Liver (tissue), 9 donors: Measurements from ENCODE around the gene KHSRP. TPM values are rescaled to one million over a fixed set of nuclear protein-coding genes. Genes with fewer than 3 reads are reported as not detected.

Experiments
- DNase-seq: peaks from one replicate; pipeline ENCODE4 v3.0.0-alpha.2; 2017; ENCODE audit warnings: low spot score
- H3K27ac ChIP-seq, 2 donors: one replicate each; pipeline ENCODE4 v1.7.0; 2013; ENCODE audit warnings: inconsistent platforms in 2 of 2, low read length in 2 of 2, control low read depth in 1 of 2, low read depth in 1 of 2, mild to moderate bottlenecking in 1 of 2
- H3K27me3 ChIP-seq, 4 donors: one replicate each; pipeline versions ENCODE4 v1.6.1 to v1.7.0; 2013; ENCODE audit warnings: low read length in 3 of 4, inconsistent platforms in 1 of 4, mild to moderate bottlenecking in 1 of 4, moderate library complexity in 1 of 4; ENCODE audit not compliant: control insufficient read depth in 4 of 4, insufficient read depth in 4 of 4
- H3K36me3 ChIP-seq, 4 donors: one replicate each; pipeline versions ENCODE4 v1.6.1 to v1.7.0; 2013; ENCODE audit warnings: low read length in 3 of 4, mild to moderate bottlenecking in 3 of 4, low read depth in 1 of 4, moderate library complexity in 1 of 4; ENCODE audit not compliant: control insufficient read depth in 4 of 4, insufficient read depth in 3 of 4
- H3K4me1 ChIP-seq, 4 donors: one replicate each; pipeline versions ENCODE4 v1.6.1 to v1.7.0; 2013; ENCODE audit warnings: low read length in 3 of 4, mild to moderate bottlenecking in 3 of 4, moderate library complexity in 1 of 4; ENCODE audit not compliant: control insufficient read depth in 4 of 4, insufficient read depth in 4 of 4
- H3K4me3 ChIP-seq, 3 donors: one replicate each; pipeline versions ENCODE4 v1.6.1 to v1.7.0; 2013; ENCODE audit warnings: low read length in 3 of 3, control low read depth in 1 of 3, low read depth in 1 of 3, mild to moderate bottlenecking in 1 of 3
- H3K9ac ChIP-seq, 2 donors: one replicate each; pipeline ENCODE4 v1.7.0; 2013; ENCODE audit warnings: low read length in 2 of 2, mild to moderate bottlenecking in 2 of 2, moderate library complexity in 2 of 2, control low read depth in 1 of 2, low read depth in 1 of 2
- H3K9me3 ChIP-seq, 4 donors: one replicate each; pipeline versions ENCODE4 v1.6.1 to v1.7.0; 2013; ENCODE audit warnings: low read length in 3 of 4; ENCODE audit not compliant: control insufficient read depth in 4 of 4
- CTCF ChIP-seq: fragments of 150-350 bp; IDR thresholded peaks from 2 replicates; pipeline ENCODE4 v1.5.1; 2017; ENCODE audit warnings: improper control_type of control experiment, low read depth, low read length; ENCODE audit not compliant: missing input control
- EGR1 ChIP-seq, 2 donors: IDR thresholded peaks; 2 replicates each; pipeline ENCODE4 v1.6.1; 2016 to 2018; ENCODE audit warnings: antibody characterized with exemption in 2 of 2, low read depth in 2 of 2
- FOXA1 ChIP-seq: IDR thresholded peaks from 2 replicates; pipeline ENCODE4 v1.6.1; 2016; ENCODE audit warnings: antibody characterized with exemption
- FOXA2 ChIP-seq: IDR thresholded peaks from 2 replicates; pipeline ENCODE4 v1.6.1; 2016; ENCODE audit warnings: antibody characterized with exemption
- HNF4A ChIP-seq, 2 donors: conservative IDR thresholded peaks; 2 replicates each; pipeline ENCODE4 v1.6.1; 2016; ENCODE audit warnings: antibody characterized with exemption in 2 of 2, mild to moderate bottlenecking in 2 of 2
- HNF4G ChIP-seq: IDR thresholded peaks from 2 replicates; pipeline ENCODE4 v1.6.1; 2016; ENCODE audit warnings: antibody characterized with exemption
- MAX ChIP-seq: IDR thresholded peaks from 2 replicates; pipeline ENCODE4 v1.6.1; 2016; ENCODE audit warnings: antibody characterized with exemption
- REST ChIP-seq: IDR thresholded peaks from 2 replicates; pipeline ENCODE4 v1.6.1; 2016; ENCODE audit warnings: antibody characterized with exemption, mild to moderate bottlenecking
- RXRA ChIP-seq, 2 donors: IDR thresholded peaks; 2 replicates each; pipeline ENCODE4 v1.6.1; 2017 to 2018; ENCODE audit warnings: antibody characterized with exemption in 2 of 2, mild to moderate bottlenecking in 1 of 2
- SP1 ChIP-seq: IDR thresholded peaks from 2 replicates; pipeline ENCODE4 v1.6.1; 2018; ENCODE audit warnings: antibody characterized with exemption, mild to moderate bottlenecking
- ZBTB33 ChIP-seq: IDR thresholded peaks from 2 replicates; pipeline ENCODE4 v1.6.1; 2016; ENCODE audit warnings: antibody characterized with exemption
- WGBS: extraction: QIAGEN DNeasy Blood & Tissue Kit; methylation state at CpG from one replicate; pipeline ENCODE4 v1.1.7; 2013; 5-methylcytosine and 5-hydroxymethylcytosine counted together
- polyA plus RNA-seq, 2 donors: library from polyadenylated mRNA; stranded (reverse) in 1 of 2; unstranded in 1 of 2; fragments of 200-250 nt in 1 of 2; fragments of >200 nt in 1 of 2; fragmentation: Nextera tagmentation in 1 of 2; extraction: Ambion mirVana in 1 of 2; gene quantifications; one replicate each; pipeline versions ENCODE4 v1.2.1 to v1.2.3, GENCODE V29; 2013 to 2015
- total RNA-seq, 2 donors: library from RNA; depleted of rRNA; stranded (reverse); fragments of >200 nt; gene quantifications; one replicate each; pipeline ENCODE4 v1.2.3, GENCODE V29; 2014
- donor health status: healthy.
- donor health status: healthy.
- donor health status: healthy.
- donor health status: healthy.
- donor health status: healthy.

KHSRP gene
- total and polyA plus RNA-seq, 4 donors = 8.0 to 132 (median 66.1) TPM

- Histone ChIP-seq H3K9ac (peak within 1 kb of the TSS; percentile 36 to 60), H3K27me3 (no peaks in the 10 kb centered on the region), H3K27ac (peak within 1 kb of the TSS; percentile 88 to 91), H3K4me1 (peaks cover 7 to 22% (median 16%) of the 10 kb centered on the region in 4 donors), H3K4me3 (peak within 1 kb of the TSS; percentile 75 to 87 (median 85)), H3K36me3 (peaks cover 0 to 20% (median 8%) of the 10 kb centered on the region in 4 donors), H3K9me3 (peaks cover 0 to under 1% (median 0%) of the 10 kb centered on the region in 4 donors)
- WGBS = 2% methylated on average over 70 of the region's 70 CpGs
- peak; percentile 71 for DNase-seq
- TF ChIP-seq ZBTB33 = no peak
Measured at GRCh38 chr19:6459262-6460098, 34.9 kb upstream of the KHSRP start, which contains the start of gene SLC25A23. TSS of gene SLC25A23 (minus strand) at chr19:6459792. CDS start at chr19:6459628, 164 bp downstream.

- Histone ChIP-seq H3K27ac (peak overlapping the region in 1 of 2 donors; percentile 20), H3K27me3 (no peaks in the 10 kb centered on the region), H3K36me3 (peaks cover 0 to 27% (median 15%) of the 10 kb centered on the region in 4 donors), H3K4me1 (peaks cover 7 to 19% (median 15%) of the 10 kb centered on the region in 4 donors), H3K4me3 (peak overlapping the region; percentile 41 to 87 (median 75)), H3K9ac (no peak overlapping the region), H3K9me3 (peaks cover 3 to 8% (median 4%) of the 10 kb centered on the region in 4 donors)
- DNase-seq = no peak
- TF ChIP-seq RXRA (IDR thresholded peaks at IDR 0.05) = peak; percentile 36 to 52
- TF ChIP-seq HNF4A (conservative IDR thresholded peaks at IDR 0.05) = peak in 1 of 2 donors; percentile 12
- TF ChIP-seq EGR1 (IDR thresholded peaks at IDR 0.05; ENCODE audit: low read depth in 2 of 2) = no peak
- WGBS = 32% methylated on average over 16 of the region's 16 CpGs
Measured at GRCh38 chr19:6458695-6459261, 34.2 kb upstream of the KHSRP start.

- no peak for TF ChIP-seq MAX
- no peak for TF ChIP-seq EGR1 (IDR thresholded peaks at IDR 0.05; ENCODE audit: low read depth in 2 of 2)
- TF ChIP-seq HNF4G = no peak
- no peak for TF ChIP-seq RXRA (IDR thresholded peaks at IDR 0.05)
- no peak for TF ChIP-seq FOXA1
- TF ChIP-seq CTCF = no peak
- TF ChIP-seq REST = no peak
- TF ChIP-seq HNF4A (conservative IDR thresholded peaks at IDR 0.05) = no peak
- no peak for TF ChIP-seq FOXA2
- TF ChIP-seq SP1 = no peak
- no peak overlapping the region for H3K9ac ChIP-seq
- peaks cover 3 to 10% (median 5%) of the 10 kb centered on the region in 4 donors for H3K9me3 ChIP-seq
- no peak overlapping the region for H3K4me3 ChIP-seq
- no peak for DNase-seq
- WGBS = 93% methylated on average over 17 of the region's 17 CpGs
- peaks cover 7 to 19% (median 15%) of the 10 kb centered on the region in 4 donors for H3K4me1 ChIP-seq
- H3K27me3 ChIP-seq = no peaks in the 10 kb centered on the region
- peaks cover 0 to 30% (median 20%) of the 10 kb centered on the region in 4 donors for H3K36me3 ChIP-seq
- H3K27ac ChIP-seq = no peak overlapping the region
Measured at GRCh38 chr19:6457958-6458694, 33.5 kb upstream of the KHSRP start.
